GM12864 (cell line): ENCODE data around the gene SGK2.

Experiments
- DNase-seq: peaks from one replicate; pipeline ENCODE4 v3.0.0-alpha.2; 2011; ENCODE audit warnings: low read depth
- H3K4me3 ChIP-seq: 2 replicates; pipeline ENCODE4 v1.5.1; 2011; ENCODE audit warnings: mild to moderate bottlenecking, low read depth, low read length, control low read depth
- TF ChIP-seq, protein P1 (sequence below): IDR thresholded peaks from 2 replicates; pipeline ENCODE4 v1.5.1; 2011; ENCODE audit warnings: low read depth, mild to moderate bottlenecking, moderate library complexity, low read length, control low read depth, inconsistent platforms; ENCODE audit errors: missing control alignments

SGK2 gene

DNA sequence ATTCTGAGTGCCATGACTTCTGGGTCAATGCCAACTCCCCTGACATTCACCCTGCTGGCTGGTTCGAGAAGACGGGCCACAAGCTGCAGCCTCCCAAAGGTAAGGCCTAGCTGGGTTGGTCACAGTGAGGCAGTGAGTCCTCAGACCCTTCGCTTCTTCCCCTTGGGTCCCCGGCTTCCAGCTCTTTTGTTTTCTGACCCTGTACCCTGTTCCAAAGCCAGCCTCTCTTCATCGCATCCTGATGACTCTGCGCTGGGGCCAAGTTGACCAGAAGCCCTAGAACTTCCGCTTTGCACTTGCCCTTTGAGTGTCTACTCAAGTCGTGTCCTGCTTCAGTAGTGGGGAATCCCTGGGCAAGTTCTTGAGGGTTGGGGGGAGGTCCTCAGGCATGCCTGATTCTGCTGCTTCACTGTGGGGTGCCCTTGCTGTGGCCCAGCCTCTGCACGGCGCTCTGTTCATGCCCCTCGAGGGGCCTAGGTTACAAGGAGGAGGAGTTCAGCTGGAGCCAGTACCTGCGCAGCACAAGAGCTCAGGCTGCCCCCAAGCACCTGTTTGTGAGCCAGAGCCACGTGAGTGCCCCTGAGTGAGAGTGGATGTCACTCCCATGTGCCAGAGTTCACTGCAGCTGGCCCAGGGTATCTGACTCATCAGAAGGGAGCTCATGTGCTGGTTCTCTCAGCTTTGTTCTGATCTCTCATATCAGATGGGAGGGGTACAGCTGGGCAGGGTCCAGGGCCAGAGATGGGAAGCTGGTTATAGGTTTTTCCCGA is 28.3 kb upstream of the SGK2 start:
- no peak overlapping the region for H3K4me3 ChIP-seq
- TF ChIP-seq, protein P1, sequence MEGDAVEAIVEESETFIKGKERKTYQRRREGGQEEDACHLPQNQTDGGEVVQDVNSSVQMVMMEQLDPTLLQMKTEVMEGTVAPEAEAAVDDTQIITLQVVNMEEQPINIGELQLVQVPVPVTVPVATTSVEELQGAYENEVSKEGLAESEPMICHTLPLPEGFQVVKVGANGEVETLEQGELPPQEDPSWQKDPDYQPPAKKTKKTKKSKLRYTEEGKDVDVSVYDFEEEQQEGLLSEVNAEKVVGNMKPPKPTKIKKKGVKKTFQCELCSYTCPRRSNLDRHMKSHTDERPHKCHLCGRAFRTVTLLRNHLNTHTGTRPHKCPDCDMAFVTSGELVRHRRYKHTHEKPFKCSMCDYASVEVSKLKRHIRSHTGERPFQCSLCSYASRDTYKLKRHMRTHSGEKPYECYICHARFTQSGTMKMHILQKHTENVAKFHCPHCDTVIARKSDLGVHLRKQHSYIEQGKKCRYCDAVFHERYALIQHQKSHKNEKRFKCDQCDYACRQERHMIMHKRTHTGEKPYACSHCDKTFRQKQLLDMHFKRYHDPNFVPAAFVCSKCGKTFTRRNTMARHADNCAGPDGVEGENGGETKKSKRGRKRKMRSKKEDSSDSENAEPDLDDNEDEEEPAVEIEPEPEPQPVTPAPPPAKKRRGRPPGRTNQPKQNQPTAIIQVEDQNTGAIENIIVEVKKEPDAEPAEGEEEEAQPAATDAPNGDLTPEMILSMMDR = no peak
- DNase-seq = no peak

DNA sequence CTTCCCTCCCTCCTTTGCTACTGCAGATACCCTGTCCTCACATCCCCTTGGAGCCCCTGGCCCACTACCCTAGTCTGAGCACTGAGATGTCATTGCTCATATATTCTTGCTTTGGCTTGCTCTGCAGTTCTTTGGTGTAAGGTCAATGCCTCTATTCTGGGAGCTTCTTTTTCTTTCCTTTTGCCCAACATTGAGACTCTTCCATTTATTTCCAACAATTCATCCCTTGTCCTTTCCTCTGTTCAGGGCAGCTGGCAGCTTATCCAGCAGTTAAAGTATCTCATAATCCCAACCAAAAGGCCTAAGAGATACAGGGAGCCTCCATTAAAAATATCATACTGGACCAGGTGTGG is 27.8 kb upstream of the SGK2 start:
- no peak for DNase-seq
- no peak overlapping the region for H3K4me3 ChIP-seq
- TF ChIP-seq, protein P1 = no peak

DNA sequence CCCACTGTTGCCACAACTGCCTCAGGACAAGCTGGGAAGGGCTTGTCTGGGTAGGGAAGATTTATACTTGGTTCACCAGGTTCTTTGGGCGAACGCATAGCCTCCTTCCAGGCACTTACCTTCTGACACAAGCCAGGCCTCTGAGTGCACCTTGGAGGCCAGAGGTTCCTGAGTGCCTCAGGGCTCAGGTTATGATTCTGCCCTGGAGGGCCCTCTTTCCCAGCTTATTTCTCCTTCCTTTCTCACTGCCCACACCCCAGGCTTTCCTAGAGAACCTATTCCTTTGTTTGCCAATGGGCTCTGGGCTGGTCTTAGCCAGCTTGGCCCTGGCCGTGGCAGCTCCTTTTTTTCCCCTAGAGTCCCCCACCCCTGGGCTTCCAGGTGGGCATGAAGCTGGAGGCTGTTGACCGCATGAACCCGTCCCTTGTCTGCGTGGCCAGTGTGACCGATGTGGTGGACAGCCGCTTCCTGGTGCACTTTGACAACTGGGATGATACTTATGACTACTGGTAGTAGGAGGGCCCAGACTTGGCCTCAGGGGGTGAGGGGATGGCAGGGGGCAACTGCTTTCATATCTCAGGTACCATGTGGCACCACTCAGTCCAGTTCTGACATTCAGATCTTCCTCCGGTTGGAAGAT is 26.3 kb upstream of the SGK2 start:
- no peak for DNase-seq
- TF ChIP-seq, protein P1 = no peak
- no peak overlapping the region for H3K4me3 ChIP-seq

DNA sequence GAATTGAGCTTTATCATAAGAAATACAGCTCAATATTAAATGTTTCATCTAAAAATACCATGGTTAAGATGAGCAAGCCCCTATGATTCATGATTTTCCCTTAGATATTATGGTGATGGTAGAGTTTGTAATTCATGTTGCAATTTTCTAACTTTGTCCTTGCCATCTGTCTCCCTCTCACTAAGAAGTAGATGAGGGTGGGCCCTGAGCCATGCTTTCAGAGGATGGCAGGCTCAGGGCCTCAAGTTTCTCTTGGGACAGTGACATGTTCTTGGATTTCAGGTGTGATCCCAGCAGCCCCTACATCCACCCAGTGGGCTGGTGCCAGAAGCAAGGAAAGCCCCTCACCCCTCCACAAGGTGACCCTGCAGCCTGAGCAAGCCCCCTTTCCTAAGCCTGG is 25.8 kb upstream of the SGK2 start:
- TF ChIP-seq, protein P1 = no peak
- H3K4me3 ChIP-seq = no peak overlapping the region
- DNase-seq = no peak

DNA sequence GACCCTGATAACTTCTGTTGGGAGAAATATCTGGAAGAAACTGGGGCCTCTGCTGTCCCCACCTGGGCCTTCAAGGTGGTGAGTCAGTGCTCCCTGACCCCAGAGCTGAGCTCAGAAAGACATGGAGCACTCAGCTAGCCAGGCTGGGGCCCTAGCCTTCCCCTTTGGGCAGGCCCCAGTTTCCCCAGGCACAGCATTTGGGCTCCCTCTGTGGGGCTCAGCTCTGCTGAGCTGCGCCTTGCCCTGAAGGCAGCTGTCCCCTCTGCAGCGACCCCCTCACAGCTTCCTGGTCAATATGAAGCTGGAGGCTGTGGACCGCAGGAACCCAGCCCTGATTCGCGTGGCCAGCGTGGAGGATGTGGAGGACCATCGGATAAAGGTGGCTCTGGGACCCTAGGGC is 24.8 kb upstream of the SGK2 start:
- DNase-seq = no peak
- TF ChIP-seq, protein P1 = no peak
- no peak overlapping the region for H3K4me3 ChIP-seq

DNA sequence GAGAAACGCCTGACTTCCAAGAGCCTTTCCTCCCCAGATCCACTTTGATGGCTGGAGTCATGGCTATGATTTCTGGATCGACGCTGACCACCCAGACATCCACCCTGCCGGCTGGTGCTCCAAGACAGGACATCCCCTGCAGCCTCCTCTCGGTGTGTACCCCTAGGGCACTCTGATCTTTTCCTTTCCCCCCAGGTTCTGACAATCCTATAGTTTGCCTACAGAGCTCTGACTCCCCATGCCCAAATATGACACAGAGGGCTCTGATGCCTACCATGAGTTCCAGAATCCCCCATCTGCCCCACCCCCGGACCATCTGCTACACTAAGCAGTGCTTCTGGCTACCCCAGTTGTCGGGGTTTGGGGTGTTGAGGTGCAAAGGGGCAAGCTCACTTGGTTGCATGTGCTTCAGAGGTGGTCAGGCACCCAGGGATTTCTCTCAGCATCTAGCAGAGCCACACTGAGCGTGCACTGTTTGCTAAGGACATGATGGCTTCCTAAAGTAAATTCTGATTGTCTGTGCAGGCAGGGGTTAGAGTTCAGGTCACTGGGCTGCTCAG is 24.0 kb upstream of the SGK2 start:
- H3K4me3 ChIP-seq = no peak overlapping the region
- DNase-seq = no peak
- TF ChIP-seq, protein P1 = no peak
